ENCODE data around the gene ESAM.

ESAM gene, protein sequence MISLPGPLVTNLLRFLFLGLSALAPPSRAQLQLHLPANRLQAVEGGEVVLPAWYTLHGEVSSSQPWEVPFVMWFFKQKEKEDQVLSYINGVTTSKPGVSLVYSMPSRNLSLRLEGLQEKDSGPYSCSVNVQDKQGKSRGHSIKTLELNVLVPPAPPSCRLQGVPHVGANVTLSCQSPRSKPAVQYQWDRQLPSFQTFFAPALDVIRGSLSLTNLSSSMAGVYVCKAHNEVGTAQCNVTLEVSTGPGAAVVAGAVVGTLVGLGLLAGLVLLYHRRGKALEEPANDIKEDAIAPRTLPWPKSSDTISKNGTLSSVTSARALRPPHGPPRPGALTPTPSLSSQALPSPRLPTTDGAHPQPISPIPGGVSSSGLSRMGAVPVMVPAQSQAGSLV

DNA sequence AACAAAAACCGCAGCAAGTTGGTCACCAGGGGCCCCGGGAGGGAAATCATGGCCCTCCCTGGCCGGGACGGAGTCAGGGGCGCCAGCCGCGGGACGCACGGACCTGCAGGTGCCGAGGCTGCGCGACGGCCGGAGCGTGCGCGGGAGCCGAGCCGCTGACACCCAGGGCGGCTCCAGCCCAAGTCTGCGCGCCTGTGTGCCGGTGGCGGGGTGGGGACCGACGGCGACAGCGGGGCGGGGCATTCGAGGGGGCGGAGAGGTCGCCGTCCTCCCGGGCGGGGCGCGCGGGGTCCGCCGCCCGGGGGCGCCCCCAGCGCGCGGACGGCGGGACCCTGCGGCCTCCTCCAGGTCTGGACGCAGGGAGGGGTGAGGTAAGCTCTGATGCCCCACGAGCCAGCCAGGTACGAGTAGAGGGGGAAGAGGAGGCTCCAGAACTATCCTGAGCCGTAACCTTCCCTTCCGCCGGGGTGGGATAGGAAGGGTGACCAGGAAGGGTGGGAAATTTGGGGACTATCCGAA, at the start of gene ESAM:
ESAM (minus strand) TSS at position 186 of the 519 bp plus-strand sequence; CDS start at position 50, 136 bp downstream.
- DNase-seq (ENCODE audit: low spot score): peak; percentile 66

DNA sequence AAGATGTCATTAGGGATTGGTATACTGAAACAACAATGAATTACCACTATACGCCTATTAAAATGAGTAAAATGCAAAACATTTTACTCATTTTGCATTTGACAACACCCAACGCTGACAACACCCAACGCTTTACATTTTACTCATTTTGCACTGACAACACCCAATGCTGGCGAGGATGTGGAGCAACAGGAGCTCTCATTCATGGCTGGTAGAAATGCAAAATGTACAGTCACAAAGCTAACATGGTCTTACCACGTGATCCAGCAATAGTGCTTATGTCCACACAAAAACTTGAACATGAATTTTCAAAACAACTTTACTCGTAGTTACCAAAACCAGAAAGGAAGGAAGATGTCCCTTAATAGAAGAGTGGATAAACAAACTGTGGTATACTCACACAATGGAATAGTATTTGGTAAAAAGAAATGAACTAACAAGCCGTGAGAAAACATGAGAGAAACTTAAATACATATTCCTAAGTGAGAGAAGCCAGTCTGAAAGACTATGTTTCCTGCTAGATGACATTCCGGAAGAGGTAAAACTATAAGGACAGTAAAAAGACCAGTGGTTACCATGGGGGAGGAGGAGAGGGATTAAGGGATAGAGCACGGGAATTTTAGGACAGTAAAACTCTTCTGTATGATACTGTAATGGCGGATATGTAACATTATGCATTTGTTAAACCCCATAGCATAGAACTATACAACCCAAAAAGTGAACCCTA, 49.5 kb upstream of the ESAM start:
- DNase-seq (ENCODE audit: low spot score): no peak

DNA sequence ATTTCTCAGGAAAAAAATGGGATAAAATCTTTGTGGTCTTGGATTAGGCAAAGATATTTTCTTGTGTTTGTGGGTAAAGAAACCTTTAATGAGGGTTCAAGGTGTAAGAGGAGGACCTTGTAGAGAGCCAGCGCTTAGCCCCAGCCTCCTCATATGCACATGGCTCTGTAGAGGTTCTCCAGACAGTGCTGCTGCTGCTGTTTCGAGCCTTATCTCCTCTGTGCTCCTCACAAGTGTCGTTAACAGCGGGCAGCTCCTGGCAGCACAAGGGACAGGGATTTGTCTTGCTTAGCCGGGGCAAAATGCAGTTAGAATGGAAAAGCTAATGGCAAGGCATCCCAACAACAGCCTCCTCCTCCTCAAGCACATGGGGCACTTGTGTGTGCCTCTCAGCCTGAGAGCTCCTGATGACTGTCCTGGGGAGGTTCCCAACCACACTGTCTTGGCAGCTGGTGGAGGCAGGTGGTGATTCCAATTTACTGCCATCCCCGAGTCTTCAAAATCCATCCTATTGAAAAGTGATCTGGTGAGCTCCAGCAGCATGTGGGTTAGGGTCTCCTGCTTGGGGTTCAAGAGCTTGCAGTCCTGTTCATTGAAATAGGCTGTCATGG, 45.7 kb upstream of the ESAM start:
- no peak for DNase-seq (ENCODE audit: low spot score)

DNA sequence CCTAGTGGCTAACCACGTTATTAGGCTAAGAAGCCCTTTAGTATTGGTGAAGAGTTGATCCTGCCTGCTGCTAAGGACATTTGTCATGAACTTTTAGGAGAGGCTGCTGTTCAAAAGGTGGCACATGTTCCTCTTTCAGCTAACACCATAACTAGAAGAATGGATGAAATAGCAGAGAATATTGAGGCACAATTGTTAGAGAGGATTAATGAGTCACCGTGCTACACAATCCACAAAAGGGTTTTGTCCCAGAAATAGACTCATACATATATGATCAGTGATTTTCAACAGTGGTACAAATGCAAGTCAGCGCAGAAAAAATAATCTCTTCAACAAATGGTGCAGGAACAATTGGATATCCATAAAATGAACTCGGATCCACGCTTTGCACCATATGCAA, 45.1 kb upstream of the ESAM start:
- DNase-seq (ENCODE audit: low spot score): no peak

DNA sequence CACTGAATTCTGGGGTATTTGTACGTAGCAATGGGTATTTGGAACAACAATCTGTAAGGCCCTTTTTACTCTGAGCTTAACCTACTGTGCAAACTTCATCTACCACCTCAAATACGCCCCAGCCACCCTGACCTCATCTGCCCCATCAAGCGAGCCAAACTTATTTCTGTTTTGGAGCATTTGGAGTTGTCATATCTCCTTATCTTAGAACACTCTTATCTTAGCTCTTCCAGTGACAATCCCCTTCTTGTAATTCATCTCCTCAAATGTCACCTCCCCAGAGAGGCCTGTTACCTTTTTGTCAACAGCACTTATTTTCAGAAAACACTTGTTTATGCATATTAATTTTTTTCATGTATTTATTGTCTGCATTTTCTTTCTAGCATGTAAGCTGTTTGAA, 42.8 kb upstream of the ESAM start:
- DNase-seq (ENCODE audit: low spot score): no peak

DNA sequence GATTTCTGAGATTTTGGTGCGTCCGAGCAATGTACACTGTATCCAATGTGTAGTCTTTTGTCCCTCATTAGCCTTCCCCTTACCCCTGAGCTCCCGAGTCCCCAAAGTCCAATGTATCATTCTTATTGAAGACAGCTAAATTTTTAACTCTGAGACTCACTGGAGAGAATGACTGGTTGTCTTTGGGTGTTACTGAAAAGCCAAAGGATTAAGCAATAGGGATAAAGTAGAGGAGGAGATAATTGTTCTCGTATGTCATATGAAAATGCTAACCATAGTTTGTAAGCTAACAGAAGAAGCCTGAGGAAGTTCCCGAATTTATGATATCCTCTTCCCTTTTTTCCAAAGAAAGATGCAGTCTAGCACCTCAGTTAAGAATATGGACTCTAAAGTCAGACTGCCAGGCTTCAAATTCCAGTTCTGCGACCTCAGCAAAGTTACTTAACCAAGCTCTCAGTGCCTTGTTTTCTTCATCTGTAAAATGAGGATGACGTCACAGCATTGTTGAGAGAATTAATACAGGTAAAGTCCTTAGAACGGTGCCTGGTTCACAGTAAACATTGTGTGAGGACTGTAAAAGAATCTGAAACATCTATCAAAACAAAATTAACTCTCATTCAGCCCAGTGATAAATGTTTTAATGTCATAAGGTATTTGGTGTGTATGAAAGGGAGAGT, 39.7 kb upstream of the ESAM start:
- no peak for DNase-seq (ENCODE audit: low spot score)

DNA sequence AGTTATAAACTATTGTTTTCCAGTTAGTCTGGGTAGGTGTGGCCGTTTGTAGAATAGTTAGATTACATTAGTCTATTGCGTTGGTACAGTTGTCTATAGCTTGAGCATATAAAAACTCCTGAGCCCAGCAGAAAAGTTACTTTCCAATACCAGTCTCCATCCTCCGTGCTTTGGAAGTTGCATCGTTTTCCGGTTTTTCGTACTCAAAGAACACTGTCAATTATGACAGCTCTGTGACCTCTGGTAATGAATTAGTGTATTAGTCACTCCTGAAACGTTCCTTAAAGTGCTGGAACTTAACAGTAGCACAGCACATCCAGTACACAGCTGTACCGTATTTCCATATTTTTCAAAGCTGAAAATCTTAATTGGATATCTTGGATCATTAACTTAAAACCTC, 38.9 kb upstream of the ESAM start:
- DNase-seq (ENCODE audit: low spot score): no peak

DNA sequence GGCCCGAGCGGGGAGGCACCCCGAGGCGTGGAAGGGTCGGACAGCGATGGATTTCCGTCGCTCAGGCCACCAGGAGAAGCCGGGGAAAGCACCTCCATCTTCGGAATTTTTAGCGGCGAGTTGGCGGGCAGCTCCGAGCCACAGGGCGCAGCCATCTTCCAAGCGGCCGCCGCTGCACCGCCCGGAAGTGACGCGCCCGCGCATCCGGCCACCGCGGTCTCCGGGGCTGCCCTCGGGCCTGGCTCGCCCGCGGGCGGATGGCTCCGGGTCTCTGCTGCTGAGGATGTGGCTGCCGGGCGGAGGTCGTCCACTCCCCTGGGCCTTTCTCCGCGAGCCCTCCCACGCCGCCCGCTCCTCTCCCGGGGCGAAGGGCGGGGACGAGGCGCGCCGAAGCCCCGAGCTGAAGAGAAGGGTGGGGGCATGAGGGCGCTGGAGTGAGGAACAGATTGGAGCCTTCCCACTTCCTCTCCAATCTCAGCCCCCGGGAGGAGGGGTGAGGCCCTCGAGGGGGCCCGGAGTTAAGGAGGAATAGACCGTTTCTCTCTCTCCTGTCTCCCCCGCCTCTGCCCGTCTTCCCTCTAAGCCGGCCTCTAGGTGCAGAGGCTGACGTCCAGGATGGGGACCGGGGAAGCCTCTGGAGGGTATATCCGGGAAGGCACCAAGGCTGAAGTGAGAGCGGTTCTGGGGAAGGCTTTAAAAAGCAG, 38.3 kb upstream of the ESAM start, which contains the start of gene MSANTD2:
MSANTD2 (minus strand) TSS at position 181 of the 704 bp plus-strand sequence; CDS start at position 155, 26 bp downstream.
- peak; percentile 74 for DNase-seq (ENCODE audit: low spot score)

DNA sequence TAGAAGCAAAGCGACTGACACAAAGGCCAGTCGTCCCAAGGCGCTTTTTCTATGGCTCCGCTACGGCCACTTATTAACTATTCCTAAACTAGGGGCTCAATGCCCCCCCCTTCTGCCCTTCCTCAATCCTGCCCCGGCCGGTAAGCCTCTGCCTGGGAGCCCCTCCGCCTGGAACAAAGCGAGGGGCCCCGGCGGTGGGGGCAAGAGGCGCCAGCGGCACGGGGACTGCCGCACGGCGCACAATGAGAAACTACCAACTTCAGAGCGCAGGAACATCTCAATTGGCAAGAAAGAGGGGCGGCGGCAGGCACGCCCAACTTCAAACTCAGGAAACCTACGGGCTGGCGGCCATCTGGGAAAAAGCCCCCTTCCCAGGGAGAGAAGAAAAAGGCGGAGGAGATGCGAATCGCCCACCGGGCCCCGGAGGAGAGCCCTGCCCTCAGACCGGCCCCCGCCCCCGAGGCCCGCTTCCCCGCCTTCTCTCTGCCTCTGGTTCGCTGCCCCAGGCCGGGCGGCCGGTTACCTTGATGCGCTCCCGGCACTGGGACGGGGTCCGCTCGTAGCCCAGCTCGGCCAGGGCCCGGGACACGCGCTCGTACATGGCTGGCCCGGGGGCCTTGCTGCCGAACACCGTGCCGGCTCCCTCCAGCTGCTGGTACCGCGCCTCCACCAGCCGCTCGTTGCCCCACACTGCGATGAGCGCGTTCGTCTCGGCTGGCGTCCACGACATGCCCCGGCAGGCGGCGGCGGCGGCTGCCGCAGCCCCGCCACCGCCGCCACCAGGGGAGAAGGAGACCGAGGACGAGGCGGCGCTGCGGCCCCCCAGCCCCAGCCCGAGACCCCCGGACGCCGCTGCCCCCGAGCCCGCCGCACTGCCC, 37.5 kb upstream of the ESAM start:
- DNase-seq (ENCODE audit: low spot score): peak; percentile 17

DNA sequence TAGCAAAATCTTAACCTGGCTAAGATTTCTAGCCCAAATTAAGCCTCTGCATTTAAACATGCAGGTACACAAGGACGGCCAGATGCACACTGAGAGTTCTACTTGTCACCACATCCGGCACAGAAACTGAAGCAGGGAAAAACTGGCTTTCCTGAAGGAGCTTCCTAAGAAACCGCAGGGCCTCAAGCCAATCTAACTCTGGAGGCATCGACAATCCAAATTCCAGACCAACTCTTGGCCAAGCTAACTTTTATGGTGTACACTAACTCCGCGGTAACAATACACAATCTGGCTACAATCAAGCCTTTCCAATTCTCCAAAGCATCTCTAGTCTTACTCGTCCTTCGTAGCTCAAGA, 36.9 kb upstream of the ESAM start:
- DNase-seq (ENCODE audit: low spot score): no peak

DNA sequence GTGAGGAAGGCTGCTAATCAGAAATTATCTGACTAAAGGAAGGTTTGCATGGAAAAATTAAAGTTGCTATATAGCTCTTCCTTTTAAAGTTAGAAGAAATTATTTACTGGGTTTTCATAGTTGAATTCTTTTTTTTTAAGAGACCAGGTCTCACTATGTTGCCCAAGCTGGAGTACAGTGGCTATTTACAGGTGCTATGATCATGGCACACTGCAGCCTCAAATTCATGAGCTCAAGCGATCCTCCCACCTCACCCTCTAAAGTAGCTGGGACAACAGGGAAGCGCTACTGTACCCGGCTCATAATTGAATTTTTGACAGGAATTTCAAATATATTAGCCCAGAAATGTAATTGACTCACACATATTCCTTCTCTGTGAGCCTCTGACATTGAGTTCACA, 34.2 kb upstream of the ESAM start:
- DNase-seq (ENCODE audit: low spot score): no peak

DNA sequence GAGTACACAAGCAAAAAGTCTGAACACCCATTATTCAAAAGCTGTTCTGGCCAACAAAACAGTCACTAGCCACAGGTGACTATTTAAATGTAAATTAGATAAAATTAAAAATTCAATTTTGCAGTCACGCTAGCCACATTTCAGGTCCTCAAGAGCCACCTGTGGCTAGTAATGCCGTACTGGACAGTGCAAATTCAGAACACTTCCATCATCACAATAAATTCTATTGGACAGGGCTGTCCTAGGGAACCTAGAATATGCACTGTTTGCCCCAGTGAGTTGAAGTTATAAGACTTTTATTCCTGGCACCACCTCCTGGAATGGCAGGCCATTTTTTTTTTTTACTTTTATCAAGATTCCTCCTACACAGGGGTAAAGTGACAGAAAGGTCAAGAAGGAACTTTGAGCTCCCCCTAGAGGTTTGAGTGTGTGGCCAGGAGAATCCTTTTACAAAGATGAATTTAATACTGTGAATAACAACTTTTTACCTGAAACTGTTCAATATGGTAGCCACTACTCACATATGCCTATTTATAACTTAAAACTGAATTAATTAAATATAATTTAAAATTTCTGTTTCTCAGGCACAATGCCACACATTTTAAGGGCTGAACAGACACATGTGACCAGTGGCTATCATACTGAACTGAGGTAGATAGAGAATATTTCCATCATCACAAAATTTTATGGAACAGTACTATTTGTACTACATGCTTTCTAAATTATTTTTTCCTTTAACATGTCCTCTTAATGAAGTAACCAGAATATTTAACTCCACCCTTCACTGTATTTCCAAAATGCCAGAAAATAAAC, 31.6 kb upstream of the ESAM start:
- DNase-seq (ENCODE audit: low spot score): peak; percentile 59

DNA sequence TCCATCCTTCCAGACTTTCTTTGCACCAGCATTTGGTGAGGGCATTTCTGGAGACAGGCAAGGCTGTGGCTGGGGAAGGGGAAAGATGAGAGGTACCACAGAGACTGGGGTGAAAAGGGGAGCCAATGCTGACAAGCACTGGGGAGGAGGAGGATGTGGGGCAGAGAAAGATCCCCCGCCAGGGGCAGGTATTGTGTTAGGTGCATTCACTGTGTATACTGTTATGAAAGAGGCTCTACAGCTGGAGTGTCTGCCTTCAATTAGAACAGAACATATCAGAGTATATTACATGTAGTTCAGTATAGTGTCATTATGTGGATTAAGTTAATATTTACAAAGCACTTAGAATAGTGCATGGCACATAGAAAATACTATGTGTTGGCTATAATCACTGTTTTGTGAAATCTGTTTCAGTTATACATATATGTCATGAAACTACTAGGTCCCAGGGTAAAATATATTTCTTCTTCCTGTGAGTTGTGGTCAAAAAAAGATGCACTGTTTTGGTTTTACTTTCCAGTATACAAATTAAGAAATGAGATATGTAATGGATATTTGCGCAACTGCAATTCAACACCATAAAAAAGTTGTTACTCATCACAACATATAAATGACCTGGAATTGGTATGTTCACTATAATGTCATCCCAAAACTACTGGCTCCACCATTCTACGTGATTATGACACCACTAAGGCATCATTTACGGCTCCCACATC, 29.7 kb upstream of the ESAM start:
- no peak for DNase-seq (ENCODE audit: low spot score)

DNA sequence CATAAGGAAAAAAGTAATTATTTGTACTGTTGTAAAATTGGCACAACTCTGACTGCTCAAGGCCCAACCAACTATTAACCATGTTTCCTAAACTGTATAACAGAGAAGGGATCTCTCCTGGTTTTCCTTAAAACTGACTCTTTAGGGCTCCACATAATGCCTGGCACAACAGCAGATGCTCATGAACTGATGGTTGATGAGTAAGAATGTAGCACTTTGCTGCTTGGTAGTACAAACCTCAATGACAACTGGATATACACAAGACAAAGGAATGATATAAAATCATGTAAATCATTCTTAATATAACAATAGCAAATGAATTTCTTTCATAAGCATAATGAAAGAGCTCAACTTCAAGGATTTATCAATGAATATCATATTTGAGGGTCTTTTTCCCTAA, 26.4 kb upstream of the ESAM start:
- DNase-seq (ENCODE audit: low spot score): no peak

DNA sequence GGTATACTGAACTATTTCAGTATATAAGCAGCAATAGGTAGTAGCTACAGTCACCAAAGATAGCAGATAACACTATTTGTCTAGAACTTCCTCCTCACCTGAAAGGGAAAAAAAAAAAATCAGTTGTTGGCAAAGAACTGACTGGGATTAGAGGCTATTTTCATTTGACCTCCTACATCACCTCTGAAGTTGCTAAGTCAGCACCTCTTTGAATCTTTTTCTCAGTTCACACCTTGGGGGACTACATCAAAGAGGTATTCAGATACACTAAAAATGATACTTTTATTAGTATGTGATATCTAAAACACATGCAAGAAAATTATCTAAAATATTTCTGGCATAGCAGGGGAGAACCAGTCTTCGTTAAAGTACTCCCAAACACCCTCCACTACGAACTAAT, 22.0 kb upstream of the ESAM start:
- DNase-seq (ENCODE audit: low spot score): no peak

DNA sequence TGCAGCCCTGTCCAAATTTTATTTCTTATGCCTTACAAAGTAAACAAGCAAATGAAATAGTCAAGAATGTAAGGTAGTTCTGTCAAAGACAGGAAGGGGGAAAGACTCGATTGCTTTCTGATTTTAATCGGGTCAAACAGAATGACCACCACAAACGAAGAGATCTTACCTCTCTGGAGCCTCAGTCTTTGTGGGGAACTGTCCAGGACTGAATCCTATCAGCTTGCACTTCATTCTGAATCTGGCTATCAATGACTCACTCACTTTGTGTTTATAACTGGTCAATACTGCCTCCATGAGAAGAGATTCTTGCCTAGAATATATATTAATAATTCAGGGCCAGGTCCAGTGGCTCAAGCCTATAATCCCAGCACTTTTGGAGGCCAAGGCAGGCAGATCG, 20.9 kb upstream of the ESAM start:
- no peak for DNase-seq (ENCODE audit: low spot score)

DNA sequence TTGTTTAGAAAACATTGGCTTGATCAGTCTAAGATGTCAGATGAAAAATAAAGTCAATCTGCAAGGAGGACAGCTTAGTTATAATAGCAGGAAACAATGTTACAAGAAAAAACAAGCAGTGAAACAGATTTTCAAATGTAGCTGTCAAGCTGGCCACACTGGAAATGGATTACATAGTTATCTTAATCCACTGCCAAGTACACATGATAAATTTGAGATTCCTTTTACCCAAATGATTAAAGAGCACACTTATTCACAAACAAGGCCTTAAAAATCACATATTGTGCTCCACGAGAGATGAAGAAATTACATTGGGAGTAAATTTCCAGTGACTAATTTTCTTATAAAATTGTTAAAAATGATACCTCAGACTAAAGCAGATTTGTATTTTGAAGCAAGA, 17.5 kb upstream of the ESAM start:
- no peak for DNase-seq (ENCODE audit: low spot score)

DNA sequence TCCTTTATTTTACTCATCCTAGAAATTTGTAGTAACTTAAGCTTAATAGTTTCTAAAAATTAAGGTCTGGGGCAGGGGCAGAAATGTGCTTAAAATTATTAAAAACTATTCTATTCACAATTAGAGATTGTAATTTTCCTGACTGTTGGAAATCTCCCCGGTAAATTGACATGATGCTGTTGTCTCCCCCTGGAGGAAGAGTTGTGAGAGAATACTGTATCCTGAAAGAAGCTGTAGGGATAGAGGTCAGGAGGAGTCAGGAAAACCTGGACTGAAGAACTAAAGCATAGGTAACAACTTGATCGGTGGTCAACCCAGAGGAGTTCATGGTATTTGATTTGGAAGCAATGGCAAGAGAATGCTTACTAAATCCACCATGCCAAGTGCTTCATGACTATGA, 16.2 kb upstream of the ESAM start:
- DNase-seq (ENCODE audit: low spot score): no peak

Measured in CD4-positive, alpha-beta T cell treated with Interleukin-15 for 4 hours (primary cell).